OCI-LY7 (cell line): ENCODE results near the gene SCAP.

ENCODE experiments used
- CTCF ChIP-seq: fragments of 200-600 bp; sonication (generic); conservative IDR thresholded peaks from 2 replicates; pipeline ENCODE4 v1.5.1; 2014; ENCODE audit warnings: mild to moderate bottlenecking, antibody characterized with exemption, low read length, moderate library complexity, mixed read lengths
- EZH2phosphoT487 ChIP-seq: fragments of 200-600 bp; sonication (generic); IDR thresholded peaks from 2 replicates; pipeline ENCODE4 v1.6.1; 2018; ENCODE audit warnings: low read depth, borderline replicate concordance, mild to moderate bottlenecking, mixed run types, antibody characterized with exemption, low read length, moderate library complexity, mixed read lengths

DNA sequence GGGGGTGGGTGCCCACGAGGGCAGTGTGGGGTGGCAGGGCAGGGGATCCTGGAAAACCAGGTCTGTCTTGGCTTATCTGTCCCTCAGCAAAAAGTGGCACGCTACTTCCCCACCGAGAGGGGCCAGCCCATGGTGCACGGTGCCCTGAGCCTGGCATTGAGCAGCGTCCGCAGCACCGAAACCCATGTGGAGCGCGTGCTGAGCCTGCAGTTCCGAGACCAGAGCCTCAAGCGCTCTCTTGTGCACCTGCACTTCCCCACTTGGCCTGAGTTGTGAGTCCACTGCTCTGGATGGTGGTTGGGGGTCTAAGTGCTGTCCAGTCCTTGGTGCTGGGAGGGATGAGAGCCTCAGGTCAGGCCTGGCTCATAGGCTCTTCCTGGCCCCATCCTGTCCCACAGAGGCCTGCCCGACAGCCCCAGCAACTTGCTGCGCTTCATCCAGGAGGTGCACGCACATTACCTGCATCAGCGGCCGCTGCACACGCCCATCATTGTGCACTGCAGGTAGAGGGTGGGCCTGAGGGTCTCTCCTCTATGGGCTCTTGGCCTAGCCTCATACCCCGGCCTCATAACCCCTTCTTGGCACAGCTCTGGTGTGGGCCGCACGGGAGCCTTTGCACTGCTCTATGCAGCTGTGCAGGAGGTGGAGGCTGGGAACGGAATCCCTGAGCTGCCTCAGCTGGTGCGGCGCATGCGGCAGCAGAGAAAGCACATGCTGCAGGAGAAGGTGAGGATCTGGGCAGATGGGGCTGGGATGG, 63.9 kb downstream of the SCAP start:
- TF ChIP-seq CTCF (no peak), EZH2phosphoT487 (no peak)
